ENCODE results near the gene UNKL.

UNKL gene

GRCh38 chr16:1414532-1415260, at the start of gene UNKL:
Gene UNKL, minus strand, starts transcription at chr16:1414704. Its CDS starts 13 bp downstream, at chr16:1414691.
- DNase-seq, result peak; percentile 28

- no peak for DNase-seq
Measured at GRCh38 chr16:1461146-1461545, 46.6 kb upstream of the UNKL start.

- DNase-seq, result no peak
Measured at GRCh38 chr16:1460602-1461138, 46.2 kb upstream of the UNKL start.

GRCh38 chr16:1459967-1460366, 45.5 kb upstream of the UNKL start:
- DNase-seq, result no peak

- no peak for DNase-seq
Measured at GRCh38 chr16:1458977-1459341, 44.5 kb upstream of the UNKL start.

- no peak for DNase-seq
Measured at GRCh38 chr16:1458336-1458976, 44.0 kb upstream of the UNKL start.

GRCh38 chr16:1457489-1458245, 43.2 kb upstream of the UNKL start:
- no peak for DNase-seq

- no peak for DNase-seq
Measured at GRCh38 chr16:1456951-1457350, 42.4 kb upstream of the UNKL start.

- DNase-seq, result no peak
Measured at GRCh38 chr16:1455190-1456171, 41.0 kb upstream of the UNKL start.

- no peak for DNase-seq
Measured at GRCh38 chr16:1454561-1454960, 40.1 kb upstream of the UNKL start.

GRCh38 chr16:1453316-1453715, 38.8 kb upstream of the UNKL start:
- DNase-seq, result no peak

- DNase-seq, result no peak
Measured at GRCh38 chr16:1452530-1452929, 38.0 kb upstream of the UNKL start.

GRCh38 chr16:1451702-1452392, 37.3 kb upstream of the UNKL start:
- no peak for DNase-seq

- no peak for DNase-seq
Measured at GRCh38 chr16:1450841-1451240, 36.3 kb upstream of the UNKL start.

GRCh38 chr16:1450218-1450617, 35.7 kb upstream of the UNKL start:
- DNase-seq, result no peak

- no peak for DNase-seq
Measured at GRCh38 chr16:1449201-1449788, 34.8 kb upstream of the UNKL start.

- no peak for DNase-seq
Measured at GRCh38 chr16:1448536-1449116, 34.1 kb upstream of the UNKL start.

- DNase-seq, result no peak
Measured at GRCh38 chr16:1447965-1448364, 33.5 kb upstream of the UNKL start.

- no peak for DNase-seq
Measured at GRCh38 chr16:1446296-1447080, 32.0 kb upstream of the UNKL start.

- DNase-seq, result no peak
Measured at GRCh38 chr16:1445518-1446203, 31.2 kb upstream of the UNKL start.
